ENCODE data around the gene GSN. TPM values are rescaled to one million over a fixed set of nuclear protein-coding genes. Genes with fewer than 3 reads are reported as not detected.

The GSN gene
- total RNA-seq, 1 donor from 2014 or later = 758 TPM

GRCh38 chr9:121268851-121269641 lies 1.1 kb downstream of the GSN start:
- Histone ChIP-seq H3K9me3 (replicated peaks) (no peaks in the 10 kb centered on the region), H3K27me3 (ENCODE audit: low read depth) (no peaks in the 10 kb centered on the region), H3K27ac (replicated peaks) (peak overlapping the region; percentile 88), H3K36me3 (no peaks in the 10 kb centered on the region), H3K4me1 (peaks cover 71% of the 10 kb centered on the region), H3K4me3 (peak overlapping the region; percentile 86)
- TF ChIP-seq CTCF (IDR thresholded peaks at IDR 0.05; ENCODE audit: borderline replicate concordance) = no peak
- intact Hi-C loops (cut with micrococcal nuclease) = loop anchor here (5.0 to 10.0 kb wide), 2 partner anchors 46 to 47 kb away; no protein-coding TSS in a partner anchor
- no peak for DNase-seq

GRCh38 chr9:121269642-121270254 lies 1.8 kb downstream of the GSN start:
- Histone ChIP-seq H3K4me1 (peaks cover 74% of the 10 kb centered on the region), H3K9me3 (replicated peaks) (no peaks in the 10 kb centered on the region), H3K4me3 (peak overlapping the region; percentile 86), H3K36me3 (no peaks in the 10 kb centered on the region), H3K27me3 (ENCODE audit: low read depth) (no peaks in the 10 kb centered on the region), H3K27ac (replicated peaks) (peak overlapping the region; percentile 88)
- TF ChIP-seq CTCF (IDR thresholded peaks at IDR 0.05; ENCODE audit: borderline replicate concordance) = no peak
- intact Hi-C loops (cut with micrococcal nuclease) = loop anchor here (5.0 to 10.0 kb wide), 2 partner anchors 45 to 47 kb away; no protein-coding TSS in a partner anchor
- no peak for DNase-seq

- H3K36me3 ChIP-seq = no peaks in the 10 kb centered on the region
- no peaks in the 10 kb centered on the region for H3K27me3 ChIP-seq (ENCODE audit: low read depth)
- intact Hi-C loops (cut with micrococcal nuclease) = no loop called here
- no peak for TF ChIP-seq CTCF (IDR thresholded peaks at IDR 0.05; ENCODE audit: borderline replicate concordance)
- DNase-seq = peak; percentile 66
- peaks cover 85% of the 10 kb centered on the region for H3K4me1 ChIP-seq
- H3K4me3 ChIP-seq = peak overlapping the region; percentile 86
- peak overlapping the region; percentile 88 for H3K27ac ChIP-seq (replicated peaks)
- H3K9me3 ChIP-seq (replicated peaks) = no peaks in the 10 kb centered on the region
These were observed 3.7 kb downstream of the GSN start for GRCh38 chr9:121271368-121272341.

- no peaks in the 10 kb centered on the region for H3K9me3 ChIP-seq (replicated peaks)
- peak overlapping the region; percentile 88 for H3K27ac ChIP-seq (replicated peaks)
- peak overlapping the region; percentile 86 for H3K4me3 ChIP-seq
- no peak for TF ChIP-seq CTCF (IDR thresholded peaks at IDR 0.05; ENCODE audit: borderline replicate concordance)
- no peaks in the 10 kb centered on the region for H3K27me3 ChIP-seq (ENCODE audit: low read depth)
- H3K36me3 ChIP-seq = no peaks in the 10 kb centered on the region
- intact Hi-C loops (cut with micrococcal nuclease) = no loop called here
- no peak for DNase-seq
- H3K4me1 ChIP-seq = peaks cover 81% of the 10 kb centered on the region
These were observed 4.5 kb downstream of the GSN start for GRCh38 chr9:121272401-121272948.
